Osteocyte (in vitro differentiated cells): ENCODE results near the gene DFFB. TPM values are rescaled to one million over a fixed set of nuclear protein-coding genes. Genes with fewer than 3 reads are reported as not detected.

Experiments used
- DNase-seq: peaks from one replicate; pipeline ENCODE4 v3.0.0; 2021; ENCODE audit warnings: mixed read lengths; ENCODE audit not compliant: unreplicated experiment; ENCODE audit errors: extremely low spot score
- H3K27ac Mint-ChIP-seq: one replicate; pipeline ENCODE4 v1.8.0; 2021; ENCODE audit warnings: mild to moderate bottlenecking, mixed read lengths; ENCODE audit not compliant: unreplicated experiment
- H3K27me3 Mint-ChIP-seq: one replicate; pipeline ENCODE4 v1.8.0; 2021; ENCODE audit warnings: mixed read lengths; ENCODE audit not compliant: unreplicated experiment
- H3K36me3 Mint-ChIP-seq: one replicate; pipeline ENCODE4 v1.8.0; 2021; ENCODE audit warnings: mixed read lengths; ENCODE audit not compliant: unreplicated experiment
- H3K4me1 Mint-ChIP-seq: one replicate; pipeline ENCODE4 v1.8.0; 2021; ENCODE audit warnings: mixed read lengths; ENCODE audit not compliant: unreplicated experiment
- H3K4me3 Mint-ChIP-seq: one replicate; pipeline ENCODE4 v1.8.0; 2021; ENCODE audit warnings: mild to moderate bottlenecking, moderate library complexity, mixed read lengths; ENCODE audit not compliant: unreplicated experiment
- H3K9me3 Mint-ChIP-seq: one replicate; pipeline ENCODE4 v1.8.0; 2021; ENCODE audit warnings: mixed read lengths; ENCODE audit not compliant: unreplicated experiment
- total RNA-seq: library from RNA; stranded (reverse); gene quantifications from 2 replicates; pipeline ENCODE4 v1.2.1, GENCODE V29; 2021
- TF ChIP-seq, protein P1 (sequence below): fragments of 200-600 bp; sonication (generic); IDR thresholded peaks from 2 replicates; pipeline ENCODE4 v1.5.0; 2021; ENCODE audit warnings: antibody characterized with exemption, mild to moderate bottlenecking, moderate library complexity

DFFB gene
- total RNA-seq, 1 donor from 2014 or later, result 11.0 TPM

GRCh38 chr1:3814065-3814464, 43.2 kb upstream of the DFFB start:
- TF ChIP-seq, protein P1, sequence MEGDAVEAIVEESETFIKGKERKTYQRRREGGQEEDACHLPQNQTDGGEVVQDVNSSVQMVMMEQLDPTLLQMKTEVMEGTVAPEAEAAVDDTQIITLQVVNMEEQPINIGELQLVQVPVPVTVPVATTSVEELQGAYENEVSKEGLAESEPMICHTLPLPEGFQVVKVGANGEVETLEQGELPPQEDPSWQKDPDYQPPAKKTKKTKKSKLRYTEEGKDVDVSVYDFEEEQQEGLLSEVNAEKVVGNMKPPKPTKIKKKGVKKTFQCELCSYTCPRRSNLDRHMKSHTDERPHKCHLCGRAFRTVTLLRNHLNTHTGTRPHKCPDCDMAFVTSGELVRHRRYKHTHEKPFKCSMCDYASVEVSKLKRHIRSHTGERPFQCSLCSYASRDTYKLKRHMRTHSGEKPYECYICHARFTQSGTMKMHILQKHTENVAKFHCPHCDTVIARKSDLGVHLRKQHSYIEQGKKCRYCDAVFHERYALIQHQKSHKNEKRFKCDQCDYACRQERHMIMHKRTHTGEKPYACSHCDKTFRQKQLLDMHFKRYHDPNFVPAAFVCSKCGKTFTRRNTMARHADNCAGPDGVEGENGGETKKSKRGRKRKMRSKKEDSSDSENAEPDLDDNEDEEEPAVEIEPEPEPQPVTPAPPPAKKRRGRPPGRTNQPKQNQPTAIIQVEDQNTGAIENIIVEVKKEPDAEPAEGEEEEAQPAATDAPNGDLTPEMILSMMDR, result no peak
- no peak for DNase-seq
- H3K4me1 Mint-ChIP-seq, result peaks cover 8% of the 10 kb centered on the region
- no peak overlapping the region for H3K27ac Mint-ChIP-seq
- H3K9me3 Mint-ChIP-seq, result no peaks in the 10 kb centered on the region
- H3K4me3 Mint-ChIP-seq, result no peak overlapping the region
- no peaks in the 10 kb centered on the region for H3K27me3 Mint-ChIP-seq
- peaks cover 12% of the 10 kb centered on the region for H3K36me3 Mint-ChIP-seq

DNA sequence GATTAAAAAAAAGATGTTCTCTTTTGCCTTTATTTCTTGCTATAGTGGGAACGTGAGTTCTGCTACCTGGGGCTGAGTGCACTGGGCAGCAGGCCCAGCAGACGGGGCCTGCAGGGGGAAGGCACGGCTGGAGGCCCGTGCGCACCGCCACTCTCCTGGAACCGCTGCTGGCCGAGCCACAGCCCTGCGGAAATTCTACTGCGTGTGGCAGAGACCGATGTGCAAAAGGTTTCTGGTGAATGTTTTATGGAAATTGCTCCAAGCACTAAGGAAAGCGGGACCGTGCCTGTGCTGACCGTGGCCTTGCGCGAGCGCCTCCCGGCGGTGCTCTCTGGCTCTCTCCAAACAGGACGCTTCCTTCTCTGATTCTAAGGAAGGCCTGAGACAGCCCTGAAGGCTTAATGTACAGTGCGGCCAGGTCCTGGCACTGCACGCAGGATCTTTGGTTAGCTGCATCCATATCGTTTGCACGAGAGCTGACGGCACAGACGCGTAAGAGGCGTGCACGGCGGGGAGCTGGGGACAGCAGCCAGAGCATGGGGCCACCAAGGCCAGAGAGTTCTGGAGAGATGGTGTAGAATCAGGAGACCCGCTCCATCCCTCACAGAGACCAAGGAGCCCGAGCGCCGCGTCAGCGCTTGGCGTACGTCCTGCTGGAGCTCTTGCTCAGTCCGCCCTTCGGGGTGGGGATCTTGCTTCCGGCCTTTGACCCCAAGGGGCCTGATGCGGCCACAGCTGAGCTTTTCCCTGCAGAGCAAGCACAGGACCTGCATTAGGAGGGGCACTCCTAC, 42.3 kb upstream of the DFFB start:
- peaks cover 17% of the 10 kb centered on the region for H3K4me1 Mint-ChIP-seq
- H3K27ac Mint-ChIP-seq, result no peak overlapping the region
- H3K9me3 Mint-ChIP-seq, result no peaks in the 10 kb centered on the region
- peaks cover 14% of the 10 kb centered on the region for H3K36me3 Mint-ChIP-seq
- H3K27me3 Mint-ChIP-seq, result no peaks in the 10 kb centered on the region
- TF ChIP-seq, protein P1, result no peak
- H3K4me3 Mint-ChIP-seq, result no peak overlapping the region
- no peak for DNase-seq

- TF ChIP-seq, protein P1, result no peak
- Mint-ChIP-seq H3K4me3 (no peak overlapping the region), H3K27me3 (no peaks in the 10 kb centered on the region), H3K4me1 (peaks cover 18% of the 10 kb centered on the region), H3K27ac (no peak overlapping the region), H3K9me3 (no peaks in the 10 kb centered on the region), H3K36me3 (peaks cover 23% of the 10 kb centered on the region)
- DNase-seq, result no peak
Observed at GRCh38 chr1:3816331-3817137, 40.7 kb upstream of the DFFB start.

- peaks cover 30% of the 10 kb centered on the region for H3K36me3 Mint-ChIP-seq
- no peaks in the 10 kb centered on the region for H3K27me3 Mint-ChIP-seq
- peaks cover 16% of the 10 kb centered on the region for H3K4me1 Mint-ChIP-seq
- no peaks in the 10 kb centered on the region for H3K9me3 Mint-ChIP-seq
- H3K4me3 Mint-ChIP-seq, result no peak overlapping the region
- DNase-seq, result no peak
- no peak overlapping the region for H3K27ac Mint-ChIP-seq
- TF ChIP-seq, protein P1, result no peak
Observed at GRCh38 chr1:3817138-3817740, 40.0 kb upstream of the DFFB start.
